HCT116 (cell line): ENCODE results near the gene NAT10. TPM values are rescaled to one million over a fixed set of nuclear protein-coding genes. Genes with fewer than 3 reads are reported as not detected.

ENCODE experiments used
- ATAC-seq: fragments of 200-7000 bp; cut with Tn5 transposase; 2 replicates; pipeline ENCODE4 v1.9.1; 2020; ENCODE audit warnings: mild to moderate bottlenecking, moderate library complexity
- BruUV-seq: library from RNA; stranded (reverse); fragments of 400-500 nt; replicated peaks from 2 replicates; lab custom pipeline; 2021; lab: Mats Ljungman, UMichigan
- CTCF ChIA-PET: fragments of 300-600 bp; sonication (Branson Sonifier 250); formaldehyde crosslinking; loops from one replicate; lab custom pipeline; 2021; ENCODE audit warnings: antibody characterized with exemption; lab: Charles Lee
- POLR2A ChIA-PET: fragments of 300-600, 350-600 bp; sonication (Branson Sonifier 250); formaldehyde crosslinking; loops from one replicate; lab custom pipeline; 2021; ENCODE audit warnings: antibody characterized with exemption; lab: Charles Lee
- RAD21 ChIA-PET, 2 experiments: fragments of 300-600 bp; sonication (Branson Sonifier 250); formaldehyde crosslinking; loops; one replicate each; lab custom pipeline; 2023; ENCODE audit warnings: low total read pairs in 2 of 2; ENCODE audit not compliant: uncharacterized antibody in 2 of 2, unreplicated experiment in 2 of 2, low non-redundant PET in 1 of 2; lab: Charles Lee
- DNase-seq: peaks from one replicate; pipeline ENCODE4 v3.0.0-alpha.2; 2010; ENCODE audit warnings: low read depth, low spot score
- H2AFZ ChIP-seq: fragments of 200-600 bp; shearing (Covaris generic), sonication (generic); 2 replicates; pipeline ENCODE4 v1.6.1; 2017; ENCODE audit warnings: low read depth, mixed run types, mixed read lengths, antibody characterized with exemption, low read length; ENCODE audit not compliant: poor library complexity, severe bottlenecking
- H3K27ac ChIP-seq: 2 replicates; pipeline ENCODE4 v1.5.1; 2012; ENCODE audit warnings: low read depth, low read length
- H3K27me3 ChIP-seq: fragments of 200-600 bp; sonication (generic); 2 replicates; pipeline ENCODE4 v1.6.1; 2016; ENCODE audit warnings: mixed run types, low read length, mixed read lengths; ENCODE audit not compliant: insufficient read depth
- H3K36me3 ChIP-seq, 2 experiments: fragments of 200-500 bp in 1 of 2; fragments of 200-600 bp in 1 of 2; sonication (Bioruptor generic) in 1 of 2; sonication (generic) in 1 of 2; 2 replicates each; pipeline versions ENCODE4 v1.5.1 to v1.6.1; 2014 to 2016; ENCODE audit warnings: low read length in 2 of 2, inconsistent platforms in 1 of 2, mixed read lengths in 1 of 2, mixed run types in 1 of 2; ENCODE audit not compliant: insufficient read depth in 2 of 2, control insufficient read depth in 1 of 2
- H3K4me1 ChIP-seq, 2 experiments: fragments of 200-600 bp in 1 of 2; sonication (generic) in 1 of 2; 2 replicates each; pipeline versions ENCODE4 v1.5.1 to v1.6.1; 2012 to 2017; ENCODE audit warnings: low read length in 2 of 2, inconsistent platforms in 1 of 2, mild to moderate bottlenecking in 1 of 2, mixed read lengths in 1 of 2, mixed run types in 1 of 2, moderate library complexity in 1 of 2; ENCODE audit not compliant: insufficient read depth in 2 of 2, control insufficient read depth in 1 of 2
- H3K4me2 ChIP-seq: fragments of 200-600 bp; sonication (generic); 2 replicates; pipeline ENCODE4 v1.6.1; 2017; ENCODE audit warnings: mixed run types, low read length, mixed read lengths
- H3K4me3 ChIP-seq, 2 experiments: fragments of 200-600 bp in 1 of 2; sonication (generic) in 1 of 2; replicated peaks in 1 of 2; 2 replicates each; pipeline ENCODE4 v1.5.1; 2011 to 2016; ENCODE audit warnings: low read length in 2 of 2, control low read depth in 1 of 2, low read depth in 1 of 2, mild to moderate bottlenecking in 1 of 2, mixed read lengths in 1 of 2, mixed run types in 1 of 2
- H3K79me2 ChIP-seq: fragments of 200-600 bp; sonication (generic); 2 replicates; pipeline ENCODE4 v1.6.1; 2017; ENCODE audit warnings: mild to moderate bottlenecking, mixed run types, low read length, moderate library complexity, mixed read lengths; ENCODE audit not compliant: insufficient read depth
- H3K9ac ChIP-seq: fragments of 200-600 bp; sonication (generic); 2 replicates; pipeline ENCODE4 v1.6.1; 2016; ENCODE audit warnings: low read length, mixed read lengths
- H3K9me2 ChIP-seq: fragments of 200-600 bp; sonication (generic), shearing (Covaris generic); 2 replicates; pipeline ENCODE4 v1.6.1; 2017; ENCODE audit warnings: mixed run types, mild to moderate bottlenecking, moderate library complexity; ENCODE audit not compliant: insufficient read depth
- H3K9me3 ChIP-seq, 2 experiments: fragments of 200-500 bp in 1 of 2; fragments of 200-600 bp in 1 of 2; sonication (Bioruptor generic) in 1 of 2; sonication (generic) in 1 of 2; 2 replicates each; pipeline ENCODE4 v1.6.1; 2014 to 2017; ENCODE audit warnings: low read length in 2 of 2, mixed read lengths in 2 of 2, inconsistent platforms in 1 of 2, low read depth in 1 of 2, mild to moderate bottlenecking in 1 of 2, mixed run types in 1 of 2, moderate library complexity in 1 of 2; ENCODE audit not compliant: control insufficient read depth in 1 of 2, insufficient read depth in 1 of 2
- H4K20me1 ChIP-seq: fragments of 200-600 bp; sonication (generic), shearing (Covaris generic); 2 replicates; pipeline ENCODE4 v1.6.1; 2017; ENCODE audit warnings: mixed run types, mild to moderate bottlenecking, moderate library complexity; ENCODE audit not compliant: insufficient read depth
- ATF3 ChIP-seq: IDR thresholded peaks from 2 replicates; pipeline ENCODE4 v1.6.1; 2012
- CEBPB ChIP-seq: IDR thresholded peaks from 2 replicates; pipeline ENCODE4 v1.6.1; 2012; ENCODE audit warnings: low read depth
- CTCF ChIP-seq, 3 experiments: fragments of 200-600 bp in 1 of 3; sonication (generic) in 1 of 3; IDR thresholded peaks in 2 of 3; conservative IDR thresholded peaks in 1 of 3; 2 replicates each; pipeline ENCODE4 v1.5.1; 2012 to 2017; ENCODE audit warnings: low read depth in 2 of 3, low read length in 2 of 3, antibody characterized with exemption in 1 of 3, borderline replicate concordance in 1 of 3, control low read depth in 1 of 3, mild to moderate bottlenecking in 1 of 3, mixed read lengths in 1 of 3, mixed run types in 1 of 3, moderate library complexity in 1 of 3; ENCODE audit not compliant: insufficient read depth in 1 of 3
- EGR1 ChIP-seq: IDR thresholded peaks from 2 replicates; pipeline ENCODE4 v1.6.1; 2012; ENCODE audit warnings: low read depth
- ELF1 ChIP-seq: IDR thresholded peaks from 2 replicates; pipeline ENCODE4 v1.6.1; 2012; ENCODE audit warnings: low read depth, borderline replicate concordance
- EZH2 ChIP-seq: fragments of 200-600 bp; sonication (generic); IDR thresholded peaks from 2 replicates; pipeline ENCODE4 v1.6.1; 2017; ENCODE audit warnings: antibody characterized with exemption, mixed run types
- EZH2phosphoT487 ChIP-seq: fragments of 200-600 bp; IDR thresholded peaks from 2 replicates; pipeline ENCODE4 v1.6.1; 2018; ENCODE audit warnings: antibody characterized with exemption, borderline replicate concordance
- FOSL1 ChIP-seq: IDR thresholded peaks from 2 replicates; pipeline ENCODE4 v1.6.1; 2012; ENCODE audit warnings: low read depth
- MAX ChIP-seq: IDR thresholded peaks from 2 replicates; pipeline ENCODE4 v1.6.1; 2012
- POLR2A ChIP-seq: IDR thresholded peaks from 2 replicates; pipeline ENCODE4 v1.7.0; 2011; ENCODE audit warnings: borderline replicate concordance; ENCODE audit not compliant: insufficient read depth, insufficient read length; ENCODE audit errors: extremely low read depth
- RAD21 ChIP-seq: IDR thresholded peaks from 2 replicates; pipeline ENCODE4 v1.6.1; 2012; ENCODE audit warnings: low read depth, mild to moderate bottlenecking
- SIN3A ChIP-seq: IDR thresholded peaks from 2 replicates; pipeline ENCODE4 v1.6.1; 2012; ENCODE audit warnings: low read depth
- SP1 ChIP-seq: IDR thresholded peaks from 2 replicates; pipeline ENCODE4 v1.6.1; 2012; ENCODE audit warnings: low read depth
- TCF7L2 ChIP-seq: IDR thresholded peaks from 2 replicates; pipeline ENCODE4 v1.7.0; 2011; ENCODE audit warnings: borderline replicate concordance, inconsistent platforms; ENCODE audit not compliant: insufficient read depth, insufficient read length; ENCODE audit errors: extremely low read depth
- ZNF274 ChIP-seq: fragments of 200-500 bp; sonication (Bioruptor generic); IDR thresholded peaks from 2 replicates; pipeline ENCODE4 v1.6.1; 2014; ENCODE audit warnings: mild to moderate bottlenecking, low read depth, low read length, inconsistent platforms
- intact Hi-C: fragments of 100-400 bp; cut with micrococcal nuclease; formaldehyde crosslinking; loops from 2 replicates; pipeline ENCODE4 v1.10.0; 2022
- total RNA-seq: library from RNA; stranded (reverse); gene quantifications from one replicate; pipeline ENCODE4 v1.2.1, GENCODE V29; 2021; ENCODE audit not compliant: unreplicated experiment

The NAT10 gene
- total RNA-seq, 1 experiment from 2014 or later: 101 TPM

- TF ChIP-seq EZH2phosphoT487 (no peak), TCF7L2 (no peak), SP1 (no peak), CEBPB (no peak), MAX (no peak), ZNF274 (no peak), FOSL1 (no peak), CTCF (IDR thresholded peaks at IDR 0.05 in 2 of 3, conservative IDR thresholded peaks at IDR 0.05 in 1 of 3; ENCODE audit: borderline replicate concordance in 1 of 3, insufficient read depth in 1 of 3, low read depth in 2 of 3, low read length in 2 of 3) (no peak), EGR1 (no peak), RAD21 (no peak), EZH2 (no peak), SIN3A (no peak), ELF1 (no peak), POLR2A (no peak), ATF3 (no peak)
- no peak overlapping the region for H3K4me3 ChIP-seq
- POLR2A ChIA-PET: no interaction called here
- H3K27ac ChIP-seq: no peak overlapping the region
- no peak for ATAC-seq
- intact Hi-C loops: no loop called here
- no peaks in the 10 kb centered on the region for H3K9me3 ChIP-seq
- DNase-seq: no peak
- CTCF ChIA-PET: no interaction called here
- no peak overlapping the region for H3K4me2 ChIP-seq
- no peak overlapping the region for H3K9ac ChIP-seq
- RAD21 ChIA-PET: no interaction called here
- H3K79me2 ChIP-seq: no peaks in the 10 kb centered on the region
- H3K4me1 ChIP-seq: peaks cover 0 to 9% of the 10 kb centered on the region in 2 experiments; a peak in 2 of 4 replicates
- H3K27me3 ChIP-seq: no peaks in the 10 kb centered on the region
- H3K9me2 ChIP-seq: no peaks in the 10 kb centered on the region
- no peaks in the 10 kb centered on the region for H4K20me1 ChIP-seq
- BruUV-seq: no TSS peak
- no peak overlapping the region for H2AFZ ChIP-seq
- H3K36me3 ChIP-seq: peaks cover 0 to 3% of the 10 kb centered on the region in 2 experiments; a peak in 1 of 4 replicates
Measured at GRCh38 chr11:34162856-34163255, 57.4 kb downstream of the NAT10 start.
